Stimulated activated naive CD8-positive, alpha-beta T cell treated with anti-CD3 and anti-CD28 coated beads, Interleukin-15, Interleukin-2, amounts not matched to agents 100 U/mL and 50 U/mL, for 24 hours (primary cell): ENCODE results near the gene MYO5B.
"Not testable (repeated sequence)": the region's sequence is repeated elsewhere in the genome, so short reads cannot be mapped to it uniquely, and the experiment has no call there.

Source experiments
- ATAC-seq: fragments of 150-1000 bp; cut with Tn5 transposase; one replicate; pipeline ENCODE4 v1.10.0; 2021
- DNase-seq: peaks from one replicate; pipeline ENCODE4 v3.0.0; 2021

Gene MYO5B

GRCh38 chr18:49833814-49834213 lies 361.1 kb downstream of the MYO5B start:
- ATAC-seq (no peak), DNase-seq (no peak)

DNA sequence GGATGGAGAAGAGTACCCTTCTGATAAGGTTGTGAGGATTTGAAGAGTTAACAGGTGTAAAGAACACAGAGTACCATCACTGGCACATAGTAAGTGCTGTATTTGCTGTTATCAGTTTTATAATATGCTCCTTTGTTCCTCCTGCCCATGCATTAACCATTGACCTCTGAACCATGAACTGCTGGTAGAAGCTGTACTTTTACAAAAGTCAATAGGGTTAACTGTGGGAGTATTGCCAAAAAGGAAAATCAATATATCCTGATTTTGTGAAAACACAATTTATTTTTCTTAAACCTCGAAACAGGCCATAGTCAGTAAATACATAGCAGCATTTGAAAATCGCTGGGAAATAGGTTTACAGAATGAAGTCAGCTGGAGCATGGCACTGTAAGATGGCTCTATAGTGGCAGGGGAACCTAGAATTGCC lies 362.7 kb downstream of the MYO5B start:
- no peak for DNase-seq
- ATAC-seq = no peak

DNA sequence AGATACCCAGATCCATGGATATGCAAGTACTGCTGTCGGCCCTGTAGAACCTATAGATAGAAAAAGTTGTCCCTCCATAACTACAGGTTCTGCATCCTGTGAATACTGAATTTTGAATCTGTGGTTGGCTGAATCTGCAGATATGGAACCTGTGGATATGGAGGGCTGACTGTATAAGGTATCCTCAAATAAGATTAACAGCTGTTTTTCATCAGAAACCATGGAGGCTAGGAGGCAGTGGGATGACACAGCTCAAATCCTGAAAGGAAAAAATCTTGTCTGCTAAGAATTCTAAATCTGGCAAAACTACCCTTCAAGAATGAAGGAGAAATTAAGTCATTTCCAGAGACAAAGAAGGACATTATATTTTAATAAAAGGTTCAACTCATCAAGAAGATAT lies 367.0 kb downstream of the MYO5B start:
- DNase-seq = no peak
- no peak for ATAC-seq

DNA sequence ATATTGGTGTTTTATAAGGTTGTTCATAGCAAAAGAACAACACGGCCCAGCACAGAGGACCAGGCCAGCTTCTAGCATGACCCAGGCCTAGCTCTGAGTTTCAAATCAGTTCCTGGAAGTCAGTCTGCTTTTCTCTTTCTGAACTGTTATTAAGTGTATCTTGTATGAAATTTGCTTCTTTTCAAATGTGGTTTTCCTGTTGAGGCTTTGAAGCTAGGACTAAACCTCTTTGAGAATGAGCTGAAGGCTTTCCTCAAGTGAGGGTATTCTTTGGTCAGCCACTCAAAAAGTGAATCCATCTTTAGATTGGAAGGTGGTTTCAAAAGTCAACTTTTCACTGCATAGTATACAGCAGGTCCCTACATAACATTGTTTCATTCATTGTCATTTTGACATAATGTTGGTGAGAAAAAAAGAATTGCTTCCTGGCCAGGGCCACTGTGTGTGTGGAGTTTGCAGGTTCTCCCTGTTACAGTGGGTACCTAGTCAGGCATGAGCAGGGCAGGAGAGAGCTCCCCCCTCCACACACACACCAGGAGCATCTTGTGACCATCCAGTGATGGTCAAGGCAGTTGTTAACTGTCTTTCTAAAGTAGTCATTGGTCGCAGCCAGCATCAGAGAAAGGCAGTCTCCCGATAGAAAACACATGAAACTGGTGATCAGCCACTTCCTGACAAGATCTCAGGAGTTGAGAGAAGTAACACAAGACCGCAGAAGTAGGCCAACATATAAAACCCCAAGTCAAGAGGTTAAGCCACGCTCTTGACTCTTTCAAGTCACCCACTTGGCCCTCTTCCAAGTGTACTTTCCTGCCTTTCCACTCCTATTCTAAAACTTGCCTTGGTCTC lies 374.9 kb downstream of the MYO5B start:
- ATAC-seq (peak; percentile 84), DNase-seq (peak; percentile 42)

DNA sequence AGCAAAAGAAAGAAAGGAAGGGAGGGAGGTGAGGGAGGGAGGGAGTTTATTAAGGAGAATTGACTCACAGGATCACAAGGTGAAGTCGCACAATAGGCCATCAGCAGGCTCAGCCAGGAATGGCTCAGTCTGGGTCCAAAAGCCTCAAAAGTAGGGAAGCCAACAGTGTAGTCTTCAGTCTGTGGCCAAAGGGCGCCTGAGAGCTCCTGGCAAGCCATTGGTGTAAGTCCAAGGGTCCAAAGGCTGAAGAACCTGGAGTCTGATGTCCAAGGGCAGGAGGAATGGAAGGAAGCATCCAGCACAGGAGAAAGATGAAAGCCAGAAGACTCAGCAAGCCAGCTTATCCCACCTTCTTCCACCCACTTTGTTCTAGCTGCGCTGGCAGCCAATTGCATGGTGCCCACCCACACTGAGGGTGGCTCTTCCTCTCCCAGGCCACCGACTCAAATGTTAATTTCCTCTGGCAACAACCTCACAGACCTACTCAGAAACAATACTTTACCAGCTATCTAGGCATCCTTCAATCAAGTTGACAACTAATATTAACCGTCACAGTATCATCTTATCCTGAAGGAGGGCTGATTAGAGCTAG lies 375.8 kb downstream of the MYO5B start:
- DNase-seq = no peak
- ATAC-seq = no peak

DNA sequence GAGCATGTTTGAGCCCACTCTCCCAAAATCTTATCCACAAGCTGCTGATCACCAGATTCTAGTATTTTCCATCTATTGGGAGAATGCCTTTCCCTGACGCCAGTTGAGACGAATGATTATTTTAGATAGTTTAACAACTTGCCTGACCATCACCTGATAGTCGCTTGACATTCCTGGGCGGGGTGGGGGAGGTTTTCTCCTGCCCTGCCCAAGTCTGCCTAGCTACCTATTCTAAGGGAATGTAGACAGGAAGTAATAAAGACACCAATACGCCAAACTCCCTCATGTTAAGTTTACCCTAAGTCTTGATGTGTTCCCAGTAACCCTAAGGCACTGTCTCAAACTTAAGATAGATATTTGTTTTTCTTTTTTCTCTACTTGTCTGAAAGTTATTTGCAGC lies 377.0 kb downstream of the MYO5B start:
- DNase-seq (no peak), ATAC-seq (no peak)

- no peak for ATAC-seq
- no peak for DNase-seq
These were observed 379.0 kb downstream of the MYO5B start for GRCh38 chr18:49815927-49816326.

DNA sequence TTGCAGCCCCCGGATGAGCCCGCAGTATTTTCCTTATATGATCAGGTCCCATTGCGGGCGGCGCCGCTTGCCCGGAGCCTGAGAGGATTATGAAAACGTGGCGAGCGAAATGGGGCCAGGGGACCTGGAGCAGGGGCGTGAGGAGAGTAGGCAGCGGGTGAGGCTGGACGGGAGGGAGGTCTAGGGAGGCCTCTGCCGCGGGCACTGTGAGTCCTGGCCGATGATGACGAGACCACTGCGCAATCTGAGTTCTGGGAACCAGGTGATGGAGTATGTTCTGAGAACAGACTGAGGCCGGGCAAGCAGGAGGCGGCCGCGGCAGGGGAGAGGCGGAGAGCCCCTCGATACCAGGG lies 380.8 kb downstream of the MYO5B start:
- peak; percentile 72 for DNase-seq
- peak; percentile 60 for ATAC-seq

GRCh38 chr18:49813319-49814146 lies 381.4 kb downstream of the MYO5B start, which contains the start of gene ACAA2:
ACAA2 (minus strand) TSS chr18:49813533; CDS start chr18:49813484, 49 bp downstream.
- ATAC-seq (peak; percentile 92), DNase-seq (peak; percentile 91)

- ATAC-seq (no peak), DNase-seq (no peak)
These were observed 382.0 kb downstream of the MYO5B start for GRCh38 chr18:49813069-49813318.

DNA sequence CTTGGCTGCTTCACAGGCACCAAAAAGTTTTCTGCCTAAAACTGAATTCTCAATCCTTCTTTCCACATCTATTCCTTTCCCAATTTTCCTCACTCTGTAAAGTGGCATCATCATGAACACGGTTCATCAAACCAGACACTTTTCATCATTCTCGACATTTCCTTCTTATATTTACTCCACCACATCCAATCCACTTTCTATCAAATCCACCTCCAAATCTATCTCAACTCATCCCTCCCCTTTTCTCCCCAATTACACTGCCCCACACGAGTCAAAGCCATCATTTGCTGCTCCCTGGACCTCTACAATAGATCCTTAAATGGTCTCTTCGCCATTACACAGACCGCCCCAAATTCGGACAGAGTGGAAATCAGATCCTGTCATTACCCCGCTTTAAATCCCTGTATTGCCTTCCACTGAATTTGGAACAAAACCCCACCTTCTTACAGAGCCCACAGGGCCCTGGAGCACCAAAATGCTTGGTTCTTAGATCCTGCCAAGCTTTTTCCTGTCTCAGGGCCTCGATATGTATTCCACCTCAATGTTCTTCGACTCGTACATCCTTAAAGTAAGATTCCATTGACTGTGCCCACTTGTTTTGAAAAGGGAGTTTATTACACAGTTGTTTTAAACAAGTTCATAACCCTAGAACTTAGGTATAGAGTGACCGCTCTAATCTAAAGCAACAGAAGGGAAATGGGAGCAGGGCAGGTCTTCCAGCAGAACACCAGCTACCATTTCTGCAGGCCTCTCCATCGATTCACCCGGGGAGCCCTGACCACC lies 382.5 kb downstream of the MYO5B start:
- DNase-seq = no peak
- no peak for ATAC-seq

GRCh38 chr18:49811151-49811938 lies 383.6 kb downstream of the MYO5B start:
- ATAC-seq = no peak
- DNase-seq = no peak

- DNase-seq, ATAC-seq: not testable (repeated sequence)
These were observed 386.3 kb downstream of the MYO5B start for GRCh38 chr18:49808553-49809191.

- no peak for ATAC-seq
- no peak for DNase-seq
These were observed 390.9 kb downstream of the MYO5B start for GRCh38 chr18:49804096-49804495.

DNA sequence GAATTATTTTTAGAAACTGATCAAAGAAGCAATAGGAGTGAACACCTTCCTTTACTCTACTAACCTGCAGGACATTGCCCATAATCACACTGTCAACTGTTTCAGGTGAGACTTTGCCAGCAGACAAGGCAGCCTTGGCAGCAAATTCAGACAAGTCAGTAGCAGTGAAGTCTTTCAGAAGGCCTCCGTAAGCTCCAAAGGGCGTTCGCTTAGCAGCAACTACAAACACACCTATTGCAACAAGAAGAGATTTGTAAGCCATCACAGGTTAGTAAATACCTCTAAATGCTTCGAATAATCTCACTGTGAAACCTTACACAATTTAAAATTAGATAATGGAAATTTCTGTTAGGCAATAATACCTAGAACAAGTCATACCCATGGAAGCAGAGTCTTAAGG lies 392.3 kb downstream of the MYO5B start:
- DNase-seq = no peak
- ATAC-seq = no peak

DNA sequence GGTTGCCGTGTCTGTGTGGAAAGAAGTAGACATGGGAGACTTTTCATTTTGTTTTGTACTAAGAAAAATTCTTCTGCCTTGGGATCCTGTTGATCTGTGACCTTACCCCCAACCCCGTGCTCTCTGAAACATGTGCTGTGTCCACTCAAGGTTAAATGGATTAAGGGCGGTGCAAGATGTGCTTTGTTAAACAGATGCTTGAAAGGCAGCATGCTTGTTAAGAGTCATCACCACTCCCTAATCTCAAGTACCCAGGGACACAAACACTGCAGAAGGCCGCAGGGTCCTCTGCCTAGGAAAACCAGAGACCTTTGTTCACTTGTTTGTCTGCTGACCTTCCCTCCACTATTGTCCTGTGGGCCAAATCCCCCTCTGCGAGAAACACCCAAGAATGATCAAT lies 394.5 kb downstream of the MYO5B start:
- ATAC-seq, DNase-seq: not testable (repeated sequence)

DNA sequence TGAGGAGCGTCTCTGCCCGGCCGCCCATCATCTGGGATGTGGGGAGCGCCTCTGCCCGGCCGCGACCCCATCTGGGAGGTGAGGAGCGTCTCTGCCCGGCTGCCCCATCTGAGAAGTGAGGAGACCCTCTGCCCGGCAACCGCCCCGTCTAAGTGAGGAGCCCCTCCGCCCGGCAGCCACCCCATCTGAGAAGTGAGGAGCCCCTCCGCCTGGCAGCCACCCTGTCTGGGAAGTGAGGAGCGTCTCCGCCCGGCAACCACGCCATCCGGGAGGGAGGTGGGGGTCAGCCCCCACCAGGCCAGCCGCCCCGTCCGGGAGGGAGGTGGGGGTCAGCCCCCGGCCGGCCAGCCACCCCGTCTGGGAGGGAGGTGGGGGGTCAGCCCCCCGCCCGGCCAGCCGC lies 395.1 kb downstream of the MYO5B start:
- not testable (repeated sequence) for DNase-seq, ATAC-seq

DNA sequence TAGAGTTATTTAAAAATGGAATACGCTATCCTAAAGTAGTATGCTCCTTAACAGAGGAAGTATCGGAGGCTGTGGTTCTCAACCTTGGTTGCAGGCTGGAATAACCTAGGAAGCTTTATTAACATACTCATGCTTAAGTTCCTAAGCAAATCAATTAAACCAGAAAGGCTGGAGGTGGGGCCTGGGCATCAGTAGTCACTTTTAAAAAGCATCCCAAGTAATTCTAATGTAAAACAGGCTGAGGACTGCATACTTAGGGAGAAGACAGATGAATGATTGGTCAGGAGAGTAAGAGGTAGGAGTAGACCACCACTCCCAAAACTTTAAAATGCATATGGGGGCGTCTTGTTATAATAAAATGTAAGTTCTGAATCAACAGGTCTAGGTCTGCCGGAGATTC lies 396.9 kb downstream of the MYO5B start:
- ATAC-seq = no peak
- DNase-seq = no peak

- DNase-seq (no peak), ATAC-seq (no peak)
These were observed 399.1 kb downstream of the MYO5B start for GRCh38 chr18:49795612-49796552.

- ATAC-seq = no peak
- no peak for DNase-seq
These were observed 400.2 kb downstream of the MYO5B start for GRCh38 chr18:49794743-49795142.
